ENCODE measurements around the gene CASKIN1.

Gene CASKIN1

GRCh38 chr16:2165861-2166260, 30.5 kb downstream of the CASKIN1 start:
- TF ChIP-seq POLR2AphosphoS5 (IDR thresholded peaks at IDR 0.05; ENCODE audit: borderline replicate concordance, low read depth, low read length) (no peak), FOXP2 (optimal IDR thresholded peaks at IDR 0.05; ENCODE audit: control extremely low read depth, extremely low read length, insufficient read depth) (no peak), EZH2 (IDR thresholded peaks at IDR 0.05) (no peak)
- Histone ChIP-seq H3K4me3 (no peak overlapping the region), H3K36me3 (ENCODE audit: insufficient read depth, low read length) (peaks cover 17% of the 10 kb centered on the region; the same call in 1 of the 2 replicates), H3K9me3 (ENCODE audit: low read depth, low read length) (no peaks in the 10 kb centered on the region), H3K27ac (no peak overlapping the region), H3K9ac (ENCODE audit: insufficient read length) (no peak overlapping the region)
- DNase-seq (ENCODE audit: low read depth, low spot score) = no peak

GRCh38 chr16:2163211-2163881, 33.1 kb downstream of the CASKIN1 start:
- no peak for DNase-seq (ENCODE audit: low read depth, low spot score)
- H3K36me3 ChIP-seq (ENCODE audit: insufficient read depth, low read length) = peaks cover 17% of the 10 kb centered on the region; the same call in 1 of the 2 replicates
- no peak overlapping the region for H3K9ac ChIP-seq (ENCODE audit: insufficient read length)
- H3K27ac ChIP-seq = no peak overlapping the region
- TF ChIP-seq FOXP2 (optimal IDR thresholded peaks at IDR 0.05; ENCODE audit: control extremely low read depth, extremely low read length, insufficient read depth) (no peak), POLR2AphosphoS5 (IDR thresholded peaks at IDR 0.05; ENCODE audit: borderline replicate concordance, low read depth, low read length) (no peak), EZH2 (IDR thresholded peaks at IDR 0.05) (no peak)
- no peak overlapping the region for H3K4me3 ChIP-seq
- H3K9me3 ChIP-seq (ENCODE audit: low read depth, low read length) = no peaks in the 10 kb centered on the region

- no peak for DNase-seq (ENCODE audit: low read depth, low spot score)
- Histone ChIP-seq H3K9me3 (ENCODE audit: low read depth, low read length) (no peaks in the 10 kb centered on the region), H3K27ac (no peak overlapping the region), H3K9ac (ENCODE audit: insufficient read length) (no peak overlapping the region), H3K36me3 (ENCODE audit: insufficient read depth, low read length) (peaks cover 11% of the 10 kb centered on the region; the same call in 1 of the 2 replicates), H3K4me3 (no peak overlapping the region)
- no peak for TF ChIP-seq EZH2 (IDR thresholded peaks at IDR 0.05)
- no peak for TF ChIP-seq POLR2AphosphoS5 (IDR thresholded peaks at IDR 0.05; ENCODE audit: borderline replicate concordance, low read depth, low read length)
- TF ChIP-seq FOXP2 (optimal IDR thresholded peaks at IDR 0.05; ENCODE audit: control extremely low read depth, extremely low read length, insufficient read depth) = no peak
Observed at GRCh38 chr16:2162676-2163118, 33.7 kb downstream of the CASKIN1 start.

- Histone ChIP-seq H3K27ac (no peak overlapping the region), H3K9me3 (ENCODE audit: low read depth, low read length) (no peaks in the 10 kb centered on the region), H3K9ac (ENCODE audit: insufficient read length) (no peak overlapping the region), H3K36me3 (ENCODE audit: insufficient read depth, low read length) (peaks cover 11% of the 10 kb centered on the region; the same call in 1 of the 2 replicates), H3K4me3 (no peak overlapping the region)
- TF ChIP-seq POLR2AphosphoS5 (IDR thresholded peaks at IDR 0.05; ENCODE audit: borderline replicate concordance, low read depth, low read length) (no peak), EZH2 (IDR thresholded peaks at IDR 0.05) (no peak), FOXP2 (optimal IDR thresholded peaks at IDR 0.05; ENCODE audit: control extremely low read depth, extremely low read length, insufficient read depth) (no peak)
- no peak for DNase-seq (ENCODE audit: low read depth, low spot score)
Observed at GRCh38 chr16:2161911-2162310, 34.5 kb downstream of the CASKIN1 start.

GRCh38 chr16:2160915-2161551, 35.4 kb downstream of the CASKIN1 start:
- H3K4me3 ChIP-seq = no peak overlapping the region
- H3K9ac ChIP-seq (ENCODE audit: insufficient read length) = no peak overlapping the region
- no peak overlapping the region for H3K27ac ChIP-seq
- TF ChIP-seq POLR2AphosphoS5 (IDR thresholded peaks at IDR 0.05; ENCODE audit: borderline replicate concordance, low read depth, low read length) = no peak
- TF ChIP-seq EZH2 (IDR thresholded peaks at IDR 0.05) = no peak
- no peak for TF ChIP-seq FOXP2 (optimal IDR thresholded peaks at IDR 0.05; ENCODE audit: control extremely low read depth, extremely low read length, insufficient read depth)
- peaks cover 11% of the 10 kb centered on the region; the same call in 1 of the 2 replicates for H3K36me3 ChIP-seq (ENCODE audit: insufficient read depth, low read length)
- no peak for DNase-seq (ENCODE audit: low read depth, low spot score)
- H3K9me3 ChIP-seq (ENCODE audit: low read depth, low read length) = no peaks in the 10 kb centered on the region

- no peak overlapping the region for H3K9ac ChIP-seq (ENCODE audit: insufficient read length)
- DNase-seq (ENCODE audit: low read depth, low spot score) = no peak
Observed at GRCh38 chr16:2159175-2159838, 37.1 kb downstream of the CASKIN1 start.

GRCh38 chr16:2158262-2158638, 38.2 kb downstream of the CASKIN1 start:
- no peak for DNase-seq (ENCODE audit: low read depth, low spot score)
- Histone ChIP-seq H3K27ac (no peak overlapping the region), H3K36me3 (ENCODE audit: insufficient read depth, low read length) (peaks cover 19% of the 10 kb centered on the region), H3K9me3 (ENCODE audit: low read depth, low read length) (no peaks in the 10 kb centered on the region), H3K9ac (ENCODE audit: insufficient read length) (no peak overlapping the region), H3K4me3 (no peak overlapping the region)
- TF ChIP-seq FOXP2 (optimal IDR thresholded peaks at IDR 0.05; ENCODE audit: control extremely low read depth, extremely low read length, insufficient read depth) (no peak), POLR2AphosphoS5 (IDR thresholded peaks at IDR 0.05; ENCODE audit: borderline replicate concordance, low read depth, low read length) (no peak), EZH2 (IDR thresholded peaks at IDR 0.05) (no peak)

More at GRCh38 chr16:2159175-2159838, 37.1 kb downstream of the CASKIN1 start:
- H3K36me3 ChIP-seq (ENCODE audit: insufficient read depth, low read length) = peaks cover 13% of the 10 kb centered on the region
- no peaks in the 10 kb centered on the region for H3K9me3 ChIP-seq (ENCODE audit: low read depth, low read length)
- H3K4me3 ChIP-seq = no peak overlapping the region
- H3K27ac ChIP-seq = no peak overlapping the region
- TF ChIP-seq FOXP2 (optimal IDR thresholded peaks at IDR 0.05; ENCODE audit: control extremely low read depth, extremely low read length, insufficient read depth) = no peak
- no peak for TF ChIP-seq EZH2 (IDR thresholded peaks at IDR 0.05)
- TF ChIP-seq POLR2AphosphoS5 (IDR thresholded peaks at IDR 0.05; ENCODE audit: borderline replicate concordance, low read depth, low read length) = no peak
